CD4-positive, alpha-beta T cell treated with Interleukin-1 beta for 1 hour (primary cell): ENCODE measurements around the gene OARD1.
"Not testable (repeated sequence)": the region's sequence is repeated elsewhere in the genome, so short reads cannot be mapped to it uniquely, and the experiment has no call there.

Source experiments
- DNase-seq, 2 donors: peaks; one replicate each; pipeline ENCODE4 v3.0.0-alpha.2; 2020 to 2022

OARD1 gene, protein sequence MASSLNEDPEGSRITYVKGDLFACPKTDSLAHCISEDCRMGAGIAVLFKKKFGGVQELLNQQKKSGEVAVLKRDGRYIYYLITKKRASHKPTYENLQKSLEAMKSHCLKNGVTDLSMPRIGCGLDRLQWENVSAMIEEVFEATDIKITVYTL

DNA sequence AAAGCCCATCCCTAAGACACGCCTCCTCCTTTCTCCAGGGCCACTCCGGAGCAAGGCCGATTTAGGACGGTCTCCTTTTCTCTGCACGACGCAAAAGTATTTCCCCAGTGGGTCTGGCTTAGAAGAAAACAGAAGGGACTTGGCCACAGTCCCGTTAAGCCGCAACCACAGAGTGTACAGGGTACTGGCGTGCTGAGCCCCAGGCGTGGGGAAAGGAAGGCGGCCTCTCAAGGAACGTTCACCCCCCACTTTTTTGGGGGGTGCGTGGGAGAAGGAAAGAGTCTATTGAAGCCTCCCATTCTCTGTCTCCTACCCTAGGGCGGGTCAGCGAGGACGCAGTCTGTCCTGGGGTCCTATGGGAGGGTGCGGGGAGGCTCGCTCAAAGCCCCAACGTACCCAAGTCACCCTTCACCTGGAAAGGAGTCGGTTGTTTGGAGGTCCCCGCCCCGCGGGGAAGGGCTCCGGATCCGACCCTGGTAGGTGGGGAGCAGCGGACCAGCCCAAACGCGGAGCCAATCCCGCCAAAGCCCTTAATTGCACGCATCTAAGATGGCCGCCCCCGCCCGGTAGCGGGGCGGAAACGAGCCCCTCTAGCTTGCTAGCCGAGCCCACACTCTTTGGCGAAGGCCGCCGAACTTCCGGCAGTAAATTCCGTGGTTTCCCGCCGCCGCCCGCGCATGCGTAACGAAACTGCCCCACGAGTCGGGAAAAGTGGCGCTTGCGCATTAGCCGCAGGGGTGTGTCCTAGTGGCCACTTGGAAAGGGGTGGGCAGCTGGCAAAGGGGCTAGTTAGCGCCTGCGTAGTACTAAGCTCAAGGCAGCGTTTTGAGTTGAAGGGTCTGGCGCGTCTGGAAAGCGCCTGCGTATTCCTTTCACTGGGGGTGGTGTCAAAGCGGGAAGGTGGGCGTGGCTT is at the start of gene OARD1:
Gene OARD1, minus strand, starts transcription at position 434 of the 913 bp plus-strand sequence. CDS start 722 bp downstream, outside the sequence.
- DNase-seq, result peak; percentile 100

GRCh38 chr6:41120058-41120457 is 47.9 kb upstream of the OARD1 start:
- DNase-seq, result no peak

DNA sequence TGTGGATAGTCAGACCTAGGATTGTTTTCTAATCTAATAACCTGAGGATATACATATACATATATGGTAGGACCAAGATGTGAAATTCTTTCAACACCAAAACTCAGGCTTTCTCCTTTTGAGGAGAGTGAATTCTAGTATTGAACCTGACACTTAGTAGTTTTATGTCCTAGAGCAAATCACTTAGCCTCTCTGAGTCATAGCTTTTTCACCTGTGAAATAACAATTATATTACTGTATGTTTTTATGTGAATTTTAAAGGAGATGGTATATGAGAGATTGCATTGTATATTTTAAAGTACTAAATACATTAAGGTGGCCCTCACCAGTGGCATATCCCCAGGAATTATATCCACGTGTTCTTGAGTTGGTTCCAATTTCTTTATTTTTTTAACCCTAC is 47.4 kb upstream of the OARD1 start:
- DNase-seq, result no peak

GRCh38 chr6:41115027-41115426 is 42.9 kb upstream of the OARD1 start:
- not testable (repeated sequence) for DNase-seq

- no peak for DNase-seq
Measured at GRCh38 chr6:41111017-41111416, 38.9 kb upstream of the OARD1 start.

- DNase-seq, result no peak
Measured at GRCh38 chr6:41103847-41104246, 31.7 kb upstream of the OARD1 start.

DNA sequence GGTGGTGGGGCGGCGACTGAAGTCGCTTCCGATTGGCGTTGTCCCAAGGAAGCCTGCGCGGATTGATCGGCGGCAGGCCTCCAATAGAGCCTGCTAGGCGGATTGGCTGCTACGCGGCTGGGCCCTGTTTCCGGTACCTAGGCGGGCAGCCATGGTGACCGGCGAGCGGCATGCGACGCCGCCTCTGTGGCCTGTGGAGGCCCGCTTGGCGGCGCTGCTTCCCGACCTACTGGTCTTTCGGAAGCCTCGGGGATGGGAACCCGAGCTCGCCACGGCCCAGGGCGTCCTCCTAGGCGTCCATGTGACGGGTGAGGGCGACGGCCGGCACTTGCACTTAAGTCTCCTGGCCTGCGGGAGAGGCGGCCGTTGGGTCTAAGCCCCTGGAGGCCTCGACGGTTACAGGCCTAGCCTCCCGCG is 28.7 kb upstream of the OARD1 start:
- no peak for DNase-seq

- DNase-seq, result no peak
Measured at GRCh38 chr6:41098366-41098765, 26.2 kb upstream of the OARD1 start.

GRCh38 chr6:41097467-41098090 is 25.4 kb upstream of the OARD1 start:
- no peak for DNase-seq

DNA sequence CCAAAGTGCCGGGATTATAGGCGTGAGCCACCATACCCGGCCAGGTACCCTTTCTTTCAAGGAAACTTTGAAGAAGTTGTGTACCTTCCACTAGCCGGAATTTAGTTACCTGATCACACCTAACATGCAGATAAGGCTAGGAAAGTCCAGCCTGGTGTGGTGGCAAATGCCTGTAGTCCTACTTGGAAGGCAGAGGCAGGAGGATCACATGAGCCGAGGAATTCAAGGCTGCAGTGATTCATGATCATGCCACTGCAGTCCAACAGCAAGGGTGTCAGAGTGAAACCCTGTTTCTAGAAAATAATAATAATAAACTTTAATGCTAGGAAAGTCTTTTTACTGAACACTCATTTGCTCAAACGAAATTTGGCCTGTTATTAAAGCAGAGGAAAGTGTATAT is 21.6 kb upstream of the OARD1 start:
- no peak for DNase-seq

GRCh38 chr6:41092421-41093140 is 20.4 kb upstream of the OARD1 start:
- peak in 1 of 2 donors; percentile 20 for DNase-seq

- DNase-seq, result no peak
Measured at GRCh38 chr6:41090841-41091761, 18.9 kb upstream of the OARD1 start.

- no peak for DNase-seq
Measured at GRCh38 chr6:41088451-41088850, 16.3 kb upstream of the OARD1 start.

GRCh38 chr6:41085182-41085581 is 13.0 kb upstream of the OARD1 start:
- DNase-seq, result no peak

- DNase-seq, result no peak
Measured at GRCh38 chr6:41083072-41083471, 10.9 kb upstream of the OARD1 start.

- peak; percentile 19 to 46 for DNase-seq
Measured at GRCh38 chr6:41080621-41081020, 8.5 kb upstream of the OARD1 start.

DNA sequence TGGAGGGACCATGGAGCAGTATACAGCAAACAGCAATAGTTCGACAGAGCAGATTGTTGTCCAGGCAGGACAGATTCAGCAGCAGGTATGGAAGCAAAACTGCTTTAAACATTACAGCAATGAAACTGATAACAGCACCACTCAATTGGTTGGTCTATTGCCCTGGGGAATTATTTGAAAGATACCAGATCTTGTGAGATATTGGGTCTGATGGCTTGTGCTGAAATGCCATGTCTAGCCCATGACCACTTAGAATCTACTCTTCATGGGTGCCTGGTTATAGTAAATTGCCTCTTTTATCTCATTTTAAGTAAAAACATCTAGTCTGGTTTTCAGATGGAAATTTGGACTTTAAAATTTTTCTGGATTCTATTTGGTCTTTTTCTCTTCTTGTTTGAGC is 6.9 kb upstream of the OARD1 start:
- no peak for DNase-seq

GRCh38 chr6:41078101-41078500 is 5.9 kb upstream of the OARD1 start:
- no peak for DNase-seq

DNA sequence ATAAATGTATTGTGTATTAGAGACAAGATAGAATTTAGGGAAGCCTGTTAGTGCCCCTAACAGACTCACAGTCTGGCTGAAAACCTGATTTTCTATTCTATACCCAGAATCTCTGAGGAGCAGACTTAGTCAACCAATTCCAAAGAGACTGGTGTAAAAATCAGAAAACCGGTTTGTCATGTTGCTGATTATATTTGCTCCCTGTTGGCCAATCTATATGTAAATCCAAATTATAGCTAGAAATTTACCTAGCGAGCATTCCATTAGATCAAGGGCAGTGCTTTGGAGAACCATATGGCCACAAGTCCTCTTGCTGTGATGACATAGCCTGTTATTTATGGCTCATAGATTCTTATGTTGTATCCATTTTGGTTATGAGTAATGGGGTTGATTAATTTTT is 5.4 kb upstream of the OARD1 start:
- no peak for DNase-seq

- DNase-seq, result no peak
Measured at GRCh38 chr6:41075651-41076626, 3.8 kb upstream of the OARD1 start.
